ENCODE data around the gene CSGALNACT2. TPM values are rescaled to one million over a fixed set of nuclear protein-coding genes. Genes with fewer than 3 reads are reported as not detected.

Gene CSGALNACT2
- total RNA-seq, 1 experiment from 2014 or later = 6.4 TPM

GRCh38 chr10:43119416-43120115 lies 18.7 kb upstream of the CSGALNACT2 start:
- peaks cover 12% of the 10 kb centered on the region for H3K27me3 Mint-ChIP-seq (ENCODE audit: insufficient read depth, unreplicated experiment)
- POLR2A ChIA-PET = no interaction called here
- Histone ChIP-seq H3K36me3 (ENCODE audit: control insufficient read depth, insufficient read depth, low read length) (no peaks in the 10 kb centered on the region), H3K4me1 (no peaks in the 10 kb centered on the region), H3K27me3 (replicated peaks; ENCODE audit: control insufficient read depth, insufficient read depth, low read length) (no peaks in the 10 kb centered on the region), H3K9me3 (no peaks in the 10 kb centered on the region), H3K4me3 (ENCODE audit: low read depth, low read length) (no peak overlapping the region)
- intact Hi-C loops (cut with micrococcal nuclease; ENCODE audit: unreplicated experiment) = no loop called here
- no peak overlapping the region for H3K27ac Mint-ChIP-seq (ENCODE audit: unreplicated experiment)
- TF ChIP-seq, protein P1, sequence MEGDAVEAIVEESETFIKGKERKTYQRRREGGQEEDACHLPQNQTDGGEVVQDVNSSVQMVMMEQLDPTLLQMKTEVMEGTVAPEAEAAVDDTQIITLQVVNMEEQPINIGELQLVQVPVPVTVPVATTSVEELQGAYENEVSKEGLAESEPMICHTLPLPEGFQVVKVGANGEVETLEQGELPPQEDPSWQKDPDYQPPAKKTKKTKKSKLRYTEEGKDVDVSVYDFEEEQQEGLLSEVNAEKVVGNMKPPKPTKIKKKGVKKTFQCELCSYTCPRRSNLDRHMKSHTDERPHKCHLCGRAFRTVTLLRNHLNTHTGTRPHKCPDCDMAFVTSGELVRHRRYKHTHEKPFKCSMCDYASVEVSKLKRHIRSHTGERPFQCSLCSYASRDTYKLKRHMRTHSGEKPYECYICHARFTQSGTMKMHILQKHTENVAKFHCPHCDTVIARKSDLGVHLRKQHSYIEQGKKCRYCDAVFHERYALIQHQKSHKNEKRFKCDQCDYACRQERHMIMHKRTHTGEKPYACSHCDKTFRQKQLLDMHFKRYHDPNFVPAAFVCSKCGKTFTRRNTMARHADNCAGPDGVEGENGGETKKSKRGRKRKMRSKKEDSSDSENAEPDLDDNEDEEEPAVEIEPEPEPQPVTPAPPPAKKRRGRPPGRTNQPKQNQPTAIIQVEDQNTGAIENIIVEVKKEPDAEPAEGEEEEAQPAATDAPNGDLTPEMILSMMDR (IDR thresholded peaks at IDR 0.05; ENCODE audit: insufficient read depth in 1 of 2, low read depth in 1 of 2, low read length in 1 of 2, severe bottlenecking in 1 of 2, unreplicated experiment in 1 of 2) = no peak
- CTCF ChIA-PET = no interaction called here
- H3K36me3 Mint-ChIP-seq (ENCODE audit: insufficient read depth, unreplicated experiment) = no peaks in the 10 kb centered on the region
- DNase-seq = peak in 1 of 2 experiments; percentile 34
- no peaks in the 10 kb centered on the region for H3K4me1 Mint-ChIP-seq (ENCODE audit: low read depth, unreplicated experiment)
- no peak overlapping the region for H3K4me3 Mint-ChIP-seq (ENCODE audit: unreplicated experiment)
- no peaks in the 10 kb centered on the region for H3K9me3 Mint-ChIP-seq (ENCODE audit: unreplicated experiment)
- no TSS peak for BruUV-seq (replicated peaks)

- no peaks in the 10 kb centered on the region for H3K4me1 ChIP-seq
- CTCF ChIA-PET = interaction anchor here (0.6 kb wide), 1 partner anchor 82 kb away, joined by 3 read pairs; no protein-coding TSS in a partner anchor
- TF ChIP-seq, protein P1 (IDR thresholded peaks at IDR 0.05; ENCODE audit: insufficient read depth in 1 of 2, low read depth in 1 of 2, low read length in 1 of 2, severe bottlenecking in 1 of 2, unreplicated experiment in 1 of 2) = no peak
- no peak overlapping the region for H3K4me3 Mint-ChIP-seq (ENCODE audit: unreplicated experiment)
- no peaks in the 10 kb centered on the region for H3K27me3 ChIP-seq (replicated peaks; ENCODE audit: control insufficient read depth, insufficient read depth, low read length)
- BruUV-seq (replicated peaks) = no TSS peak
- intact Hi-C loops (cut with micrococcal nuclease; ENCODE audit: unreplicated experiment) = no loop called here
- no peak overlapping the region for H3K27ac Mint-ChIP-seq (ENCODE audit: unreplicated experiment)
- H3K9me3 ChIP-seq = no peaks in the 10 kb centered on the region
- no peaks in the 10 kb centered on the region for H3K9me3 Mint-ChIP-seq (ENCODE audit: unreplicated experiment)
- H3K4me3 ChIP-seq (ENCODE audit: low read depth, low read length) = no peak overlapping the region
- H3K36me3 ChIP-seq (ENCODE audit: control insufficient read depth, insufficient read depth, low read length) = no peaks in the 10 kb centered on the region
- POLR2A ChIA-PET = no interaction called here
- DNase-seq = no peak
- no peaks in the 10 kb centered on the region for H3K4me1 Mint-ChIP-seq (ENCODE audit: low read depth, unreplicated experiment)
- no peaks in the 10 kb centered on the region for H3K36me3 Mint-ChIP-seq (ENCODE audit: insufficient read depth, unreplicated experiment)
- peaks cover 20% of the 10 kb centered on the region for H3K27me3 Mint-ChIP-seq (ENCODE audit: insufficient read depth, unreplicated experiment)
Observed at GRCh38 chr10:43120116-43120928, 17.9 kb upstream of the CSGALNACT2 start.

DNA sequence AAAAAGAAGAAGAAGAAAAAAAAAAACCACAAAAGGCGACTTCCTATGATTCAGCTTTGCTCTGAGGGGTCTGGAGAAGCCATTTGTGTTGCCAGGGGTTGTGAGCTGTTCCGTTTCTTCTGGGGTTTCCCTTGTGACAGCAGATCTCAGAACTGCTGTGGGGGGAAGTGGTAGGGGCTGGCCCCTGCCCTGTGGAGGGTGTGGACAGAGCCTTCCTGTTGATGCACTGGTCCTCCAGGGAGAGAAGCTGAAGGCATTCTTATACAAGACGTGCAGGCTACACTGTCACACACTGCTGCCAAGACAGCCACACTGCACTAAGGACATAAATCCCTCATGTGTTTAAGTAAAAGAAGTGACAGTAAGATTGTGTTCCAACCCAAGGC lies 17.3 kb upstream of the CSGALNACT2 start:
- CTCF ChIA-PET = no interaction called here
- no peaks in the 10 kb centered on the region for H3K36me3 Mint-ChIP-seq (ENCODE audit: insufficient read depth, unreplicated experiment)

More for the DNA sequence above, 17.3 kb upstream of the CSGALNACT2 start:
- TF ChIP-seq, protein P1 (IDR thresholded peaks at IDR 0.05; ENCODE audit: insufficient read depth in 1 of 2, low read depth in 1 of 2, low read length in 1 of 2, severe bottlenecking in 1 of 2, unreplicated experiment in 1 of 2) = no peak
- POLR2A ChIA-PET = no interaction called here
- H3K9me3 Mint-ChIP-seq (ENCODE audit: unreplicated experiment) = no peaks in the 10 kb centered on the region
- Histone ChIP-seq H3K27me3 (replicated peaks; ENCODE audit: control insufficient read depth, insufficient read depth, low read length) (no peaks in the 10 kb centered on the region; the same call in 1 of the 2 replicates), H3K9me3 (no peaks in the 10 kb centered on the region), H3K36me3 (ENCODE audit: control insufficient read depth, insufficient read depth, low read length) (no peaks in the 10 kb centered on the region), H3K4me3 (ENCODE audit: low read depth, low read length) (no peak overlapping the region), H3K4me1 (no peaks in the 10 kb centered on the region)
- BruUV-seq (replicated peaks) = no TSS peak
- peaks cover 20% of the 10 kb centered on the region for H3K27me3 Mint-ChIP-seq (ENCODE audit: insufficient read depth, unreplicated experiment)
- intact Hi-C loops (cut with micrococcal nuclease; ENCODE audit: unreplicated experiment) = no loop called here
- DNase-seq = no peak
- no peaks in the 10 kb centered on the region for H3K4me1 Mint-ChIP-seq (ENCODE audit: low read depth, unreplicated experiment)
- H3K27ac Mint-ChIP-seq (ENCODE audit: unreplicated experiment) = no peak overlapping the region
- H3K4me3 Mint-ChIP-seq (ENCODE audit: unreplicated experiment) = no peak overlapping the region
